Measurements from ENCODE around the gene DCXR. TPM values are rescaled to one million over a fixed set of nuclear protein-coding genes. Genes with fewer than 3 reads are reported as not detected.

DCXR gene
- total RNA-seq, 1 experiment from 2014 or later = 92.7 TPM

DNA sequence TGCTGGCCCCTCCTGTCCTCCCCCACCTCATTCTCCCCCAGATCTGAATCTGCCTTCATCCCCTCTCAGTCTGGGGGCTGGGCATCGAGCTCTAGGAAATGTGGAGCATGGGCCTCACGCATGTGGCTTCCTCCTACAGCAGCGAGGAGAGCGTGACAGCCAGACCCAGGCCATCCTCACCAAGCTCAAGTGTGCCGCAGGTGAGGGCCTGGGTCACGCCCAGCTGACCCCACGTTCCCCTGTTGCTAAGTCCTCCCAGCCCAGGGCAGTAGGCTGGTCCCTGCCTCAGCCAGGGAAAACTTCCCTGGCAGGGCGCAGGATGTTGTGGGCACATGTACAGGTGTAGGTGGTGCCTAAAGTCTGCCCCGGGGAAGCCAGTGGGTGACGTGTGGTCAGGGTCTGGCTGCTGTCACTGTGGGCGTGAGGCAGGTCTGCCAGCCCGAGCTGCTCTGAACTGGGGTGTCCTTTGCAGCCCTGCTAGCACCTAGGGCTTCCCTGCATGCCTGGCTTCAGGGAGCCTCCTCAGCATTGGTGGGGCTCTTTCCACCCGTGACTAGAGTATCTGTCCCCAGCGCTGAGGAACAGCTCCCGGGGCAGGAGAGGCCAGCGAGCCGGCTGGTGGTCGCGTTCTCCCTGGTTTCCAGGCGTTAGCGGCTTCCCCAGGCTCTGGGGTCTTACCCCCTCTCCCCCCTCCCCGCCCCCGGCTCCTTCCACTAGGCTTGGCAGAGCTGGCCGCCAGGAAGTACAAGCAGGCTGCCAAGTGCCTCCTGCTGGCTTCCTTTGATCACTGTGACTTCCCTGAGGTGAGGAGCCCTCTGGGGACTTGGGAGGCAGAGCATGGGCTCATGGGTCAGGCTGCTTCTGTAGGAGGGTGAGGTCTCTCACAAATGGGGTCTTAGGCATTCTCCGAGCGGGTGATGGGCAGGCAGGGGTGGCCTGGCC, 17.8 kb upstream of the DCXR start:
- DNase-seq (ENCODE audit: low read depth) = peak; percentile 9

DNA sequence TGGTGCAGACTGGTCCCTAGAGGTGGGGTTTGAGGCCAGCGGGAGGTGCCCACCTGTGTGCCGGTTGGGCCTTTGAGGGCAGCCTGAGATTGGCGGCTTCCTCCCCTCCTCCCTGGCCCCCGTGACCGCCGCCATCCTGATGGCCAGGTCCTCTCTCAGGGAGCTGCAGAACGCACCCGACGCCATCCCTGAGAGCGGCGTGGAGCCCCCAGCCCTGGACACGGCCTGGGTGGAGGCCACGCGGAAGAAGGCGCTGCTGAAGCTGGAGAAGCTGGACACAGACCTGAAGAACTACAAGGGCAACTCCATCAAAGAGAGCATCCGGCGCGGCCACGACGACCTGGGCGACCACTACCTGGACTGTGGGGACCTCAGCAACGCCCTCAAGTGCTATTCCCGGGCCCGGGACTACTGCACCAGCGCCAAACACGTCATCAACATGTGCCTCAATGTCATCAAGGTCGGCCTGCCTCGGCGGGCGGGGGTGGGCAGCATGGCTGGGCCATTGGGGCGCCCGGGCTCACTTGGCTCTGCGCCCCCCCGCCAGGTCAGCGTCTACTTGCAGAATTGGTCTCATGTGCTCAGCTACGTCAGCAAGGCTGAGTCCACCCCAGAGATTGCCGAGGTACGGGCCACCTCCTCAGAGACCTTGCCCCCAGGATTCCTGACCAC, 17.0 kb upstream of the DCXR start:
- peak; percentile 10 for DNase-seq (ENCODE audit: low read depth)

DNA sequence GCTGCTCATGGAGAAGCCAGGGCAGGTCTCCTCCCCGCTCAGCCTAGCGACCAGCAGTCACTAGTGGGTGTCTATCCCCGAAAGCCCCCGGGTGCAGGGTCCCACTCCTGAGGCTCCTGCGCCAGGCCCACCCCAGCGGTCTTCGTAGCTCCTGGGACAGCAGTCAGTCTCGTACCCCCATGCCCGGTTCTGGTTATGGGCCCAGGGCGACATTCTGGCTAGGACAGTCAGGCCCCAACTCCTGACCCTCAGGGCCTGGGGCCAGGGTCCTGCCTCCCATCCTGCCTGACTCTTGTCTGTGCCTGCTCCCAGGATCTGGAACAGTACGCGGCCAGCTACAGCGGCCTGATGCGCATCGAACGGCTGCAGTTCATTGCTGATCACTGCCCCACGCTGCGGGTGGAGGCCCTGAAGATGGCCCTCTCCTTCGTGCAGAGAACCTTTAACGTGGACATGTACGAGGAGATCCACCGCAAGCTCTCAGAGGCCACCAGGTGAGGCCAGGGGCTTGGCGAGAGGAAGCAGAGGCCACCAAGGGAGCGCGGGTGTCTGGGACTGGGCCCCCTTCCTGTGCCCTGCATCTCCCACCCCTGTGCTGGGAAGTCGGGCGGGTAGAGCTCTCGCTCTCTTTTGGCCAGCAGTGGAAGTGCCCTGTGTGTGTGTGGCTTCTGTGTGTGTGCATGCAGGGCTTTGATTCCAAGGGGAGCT, 16.2 kb upstream of the DCXR start:
- peak; percentile 6 for DNase-seq (ENCODE audit: low read depth)

DNA sequence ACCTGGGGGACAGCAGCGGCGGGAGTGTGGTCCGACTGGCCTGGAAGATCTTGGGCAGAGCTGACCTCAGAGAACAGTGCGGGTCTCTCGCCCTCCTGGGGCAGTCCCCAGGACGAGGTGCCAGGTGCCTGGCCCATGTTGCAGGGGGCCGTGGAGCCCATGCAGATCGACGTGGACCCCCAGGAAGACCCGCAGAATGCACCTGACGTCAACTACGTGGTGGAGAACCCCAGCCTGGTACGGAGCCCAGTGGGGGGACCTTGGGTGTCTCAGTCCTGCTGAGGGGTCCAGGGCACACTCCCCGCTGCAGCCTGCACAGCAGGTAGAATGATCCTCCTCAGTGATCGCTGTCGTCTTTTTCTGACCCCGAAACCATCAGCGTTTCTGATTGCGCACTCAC, 15.6 kb upstream of the DCXR start:
- DNase-seq (ENCODE audit: low read depth) = no peak

DNA sequence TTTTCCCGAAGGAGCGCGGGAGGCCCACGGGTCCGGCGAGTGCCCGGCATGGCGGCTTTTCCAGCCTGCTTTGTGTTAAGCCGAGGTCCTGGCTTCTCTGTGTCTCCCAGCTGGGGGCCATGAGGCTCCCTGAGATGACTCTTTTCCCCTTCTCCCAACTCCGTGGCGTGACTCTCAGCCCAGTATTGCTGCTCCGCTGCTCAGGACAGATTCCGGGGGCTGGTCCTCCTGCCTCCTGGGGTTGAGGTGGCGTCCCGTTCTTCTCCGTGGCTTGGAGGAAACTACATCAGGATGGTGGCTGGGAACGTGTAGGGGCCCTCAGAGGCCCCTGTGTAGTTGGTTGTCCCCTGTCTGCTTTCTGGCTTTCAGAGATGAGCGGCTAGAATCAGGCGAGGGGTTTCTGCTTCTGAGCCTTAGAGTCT, 15.2 kb upstream of the DCXR start:
- peak; percentile 6 for DNase-seq (ENCODE audit: low read depth)

DNA sequence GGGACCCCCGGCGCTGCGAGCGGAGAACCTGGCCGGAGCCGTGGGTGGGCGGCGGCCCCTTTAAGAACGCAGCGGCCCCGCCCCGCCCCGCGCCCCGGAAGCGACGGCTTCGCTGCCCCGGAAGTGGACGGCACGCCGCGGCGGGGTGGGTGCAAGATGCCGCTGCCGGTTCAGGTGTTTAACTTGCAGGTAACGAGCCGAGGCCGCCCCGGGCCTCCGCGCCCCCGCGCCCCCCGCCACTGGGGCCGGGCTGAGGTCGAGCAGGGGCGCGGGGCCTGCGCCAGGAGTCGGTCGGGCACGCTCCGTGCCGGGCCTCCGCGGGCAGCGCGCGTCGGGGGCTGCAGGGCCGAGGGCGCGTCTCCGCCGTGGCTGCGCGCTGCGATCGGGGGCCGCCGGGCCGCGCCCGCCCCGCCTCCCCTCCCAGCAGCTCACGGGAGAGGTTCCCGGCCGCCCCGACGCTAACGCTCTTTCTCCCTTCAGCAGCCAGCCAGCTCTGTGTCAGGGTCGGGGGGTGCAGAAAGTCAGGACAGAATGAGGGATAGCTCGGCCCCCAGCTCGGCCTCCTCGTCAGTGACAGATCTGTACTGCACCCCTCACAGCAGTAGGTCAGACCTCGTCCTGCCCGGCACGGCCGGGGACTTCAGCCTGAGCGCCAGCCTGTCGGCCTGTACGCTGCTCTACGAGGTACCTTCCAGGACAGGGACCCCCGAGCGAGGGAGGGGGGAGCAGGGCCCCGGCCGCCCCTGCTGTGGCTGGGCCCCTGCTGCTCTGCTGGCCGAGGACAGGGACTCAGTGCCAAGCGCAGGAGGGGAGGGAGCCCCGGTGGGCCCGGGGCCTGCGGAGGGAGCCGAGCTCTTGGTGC, 14.5 kb upstream of the DCXR start, which contains the start of the genes GPS1 and RFNG:
GPS1 (plus strand) TSS at position 123 of the 862 bp plus-strand sequence; CDS start at position 157, 34 bp downstream.
RFNG (minus strand) TSS at position 36 of the 862 bp plus-strand sequence. CDS start 45 bp downstream, outside the sequence.
- peak; percentile 82 for DNase-seq (ENCODE audit: low read depth)

DNA sequence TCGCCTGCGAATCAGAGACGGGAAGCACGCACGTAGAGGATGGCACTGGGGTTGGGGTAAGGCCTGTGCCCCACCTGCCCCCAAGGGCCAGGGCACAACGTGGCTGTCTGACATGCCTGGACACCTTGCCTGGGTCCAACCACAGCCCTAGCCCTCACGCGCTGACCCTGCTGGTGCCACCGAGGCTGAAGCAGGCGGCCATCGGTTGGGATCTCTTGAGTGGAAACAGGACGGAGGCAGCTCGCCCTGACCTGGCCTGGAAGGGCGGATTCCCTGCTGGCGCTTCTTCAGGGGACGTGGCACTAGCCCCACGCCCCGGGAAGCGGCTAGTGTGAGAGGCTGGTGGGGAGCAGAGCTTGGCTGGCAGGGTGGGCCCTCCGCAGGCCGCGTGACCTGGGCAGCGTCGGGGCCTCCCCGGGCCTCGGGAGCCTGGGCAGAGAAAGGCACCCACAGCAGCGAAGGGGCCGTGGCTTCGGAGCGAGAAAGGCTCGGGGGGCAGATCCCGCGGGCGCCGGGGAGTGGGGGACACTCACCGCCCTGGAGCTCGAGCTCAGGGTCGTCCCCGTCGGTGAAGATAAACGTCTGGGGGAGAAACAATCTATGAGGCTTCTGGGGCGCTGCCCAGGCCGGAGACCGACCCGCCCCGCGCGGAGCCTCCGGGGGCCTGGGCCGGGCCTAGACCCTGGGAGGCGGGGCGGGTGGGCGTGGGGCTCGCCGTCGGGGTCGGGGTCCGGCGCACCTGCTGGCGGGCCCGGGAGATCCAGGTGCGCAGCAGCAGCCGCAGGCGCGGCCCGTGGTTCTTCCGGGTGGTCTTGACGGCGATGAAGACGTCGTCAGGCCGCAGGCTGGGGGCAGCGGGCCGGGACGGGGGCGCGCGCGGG, 13.5 kb upstream of the DCXR start:
- DNase-seq (ENCODE audit: low read depth) = peak; percentile 9

DNA sequence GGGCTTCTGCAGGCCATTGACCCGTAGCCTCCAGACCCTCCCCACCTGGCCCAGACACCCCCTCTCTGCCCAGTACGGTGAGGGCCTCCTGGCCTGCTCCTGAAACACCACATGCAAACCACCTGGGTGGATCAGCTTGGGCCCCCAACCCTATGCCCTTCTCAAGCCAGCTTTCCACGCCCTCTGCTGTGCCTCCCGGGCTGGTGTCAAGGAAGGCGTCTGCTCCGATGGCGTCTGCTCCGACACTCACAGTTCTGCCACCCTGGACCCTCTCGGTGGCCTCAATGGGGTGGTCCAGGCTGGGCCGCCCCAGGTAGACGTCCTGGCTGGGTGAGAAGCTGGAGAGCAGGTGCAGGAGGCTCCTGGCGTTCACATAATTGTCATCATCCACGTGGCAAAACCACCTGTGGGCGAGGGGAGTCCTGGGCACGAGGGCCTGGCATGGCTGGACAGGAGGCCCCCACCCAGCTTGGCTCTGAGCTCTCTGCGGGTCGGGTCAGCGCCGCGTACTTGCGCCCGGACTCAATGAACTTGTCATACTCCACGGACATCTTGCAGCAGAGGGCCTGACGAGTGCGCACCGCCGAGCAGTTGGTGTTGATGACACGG, 12.8 kb upstream of the DCXR start:
- DNase-seq (ENCODE audit: low read depth) = peak; percentile 2

DNA sequence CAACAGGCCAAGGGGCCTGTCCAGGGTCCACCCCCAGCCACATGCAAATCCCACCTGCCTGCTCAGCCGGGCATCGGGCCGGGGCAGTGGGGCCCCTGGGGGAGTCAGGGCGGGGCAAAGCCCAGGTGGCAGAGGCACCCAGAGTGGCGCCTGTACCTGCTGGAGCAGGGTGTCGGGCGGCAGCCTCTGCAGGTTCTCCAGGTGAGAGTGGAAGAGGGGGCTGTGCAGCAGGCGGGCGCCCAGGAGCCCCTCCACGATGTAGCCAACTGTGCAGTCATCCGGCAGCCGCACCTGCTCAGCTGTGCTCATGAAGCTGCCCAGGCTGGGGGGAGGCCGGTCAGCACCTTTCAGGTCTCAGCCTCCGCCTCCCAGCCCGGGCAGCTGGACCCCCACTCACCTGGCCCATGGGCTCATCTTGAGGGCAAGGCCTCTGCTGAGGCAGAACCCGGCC, 12.0 kb upstream of the DCXR start:
- DNase-seq (ENCODE audit: low read depth) = no peak

DNA sequence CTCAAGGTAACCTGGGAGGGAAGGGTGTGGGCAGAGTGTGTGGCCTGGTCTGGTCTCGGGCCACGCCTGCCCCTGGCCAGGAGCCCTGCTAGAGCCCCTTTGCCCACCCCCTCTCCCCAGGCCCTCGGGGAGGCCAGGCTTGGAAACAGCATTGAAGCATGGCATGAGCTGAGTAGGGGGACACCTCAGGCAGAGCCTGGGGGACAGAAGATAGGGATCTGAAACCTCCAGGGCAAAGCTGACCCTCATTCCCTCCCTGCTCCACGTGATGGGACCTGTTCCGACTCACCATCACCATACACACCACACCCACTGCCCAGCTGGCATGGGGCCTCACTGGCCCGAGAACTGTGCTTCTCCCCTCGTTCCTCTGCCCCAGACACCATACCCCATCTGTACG, 11.6 kb upstream of the DCXR start:
- DNase-seq (ENCODE audit: low read depth) = peak; percentile 1

DNA sequence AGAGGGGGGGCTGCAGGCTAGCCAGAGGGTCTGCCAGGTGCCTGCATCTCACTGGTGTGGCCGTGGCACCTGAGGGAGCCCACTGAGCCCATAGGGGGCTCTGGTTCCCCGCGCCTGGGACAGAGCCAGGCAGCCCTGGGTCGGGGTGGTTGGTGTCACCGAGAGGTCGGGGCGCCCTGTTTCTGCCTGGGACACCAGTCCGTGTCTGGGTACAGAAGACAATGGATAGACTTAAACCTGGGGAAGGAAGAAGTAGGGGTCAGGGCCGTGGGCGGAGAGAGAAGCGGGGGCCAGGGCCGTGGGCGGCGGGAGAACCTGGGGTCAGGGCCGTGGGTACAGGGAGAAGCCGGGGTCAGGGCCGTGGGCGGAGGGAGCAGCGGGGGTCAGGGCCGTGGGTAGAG, 11.1 kb upstream of the DCXR start:
- DNase-seq (ENCODE audit: low read depth) = no peak

DNA sequence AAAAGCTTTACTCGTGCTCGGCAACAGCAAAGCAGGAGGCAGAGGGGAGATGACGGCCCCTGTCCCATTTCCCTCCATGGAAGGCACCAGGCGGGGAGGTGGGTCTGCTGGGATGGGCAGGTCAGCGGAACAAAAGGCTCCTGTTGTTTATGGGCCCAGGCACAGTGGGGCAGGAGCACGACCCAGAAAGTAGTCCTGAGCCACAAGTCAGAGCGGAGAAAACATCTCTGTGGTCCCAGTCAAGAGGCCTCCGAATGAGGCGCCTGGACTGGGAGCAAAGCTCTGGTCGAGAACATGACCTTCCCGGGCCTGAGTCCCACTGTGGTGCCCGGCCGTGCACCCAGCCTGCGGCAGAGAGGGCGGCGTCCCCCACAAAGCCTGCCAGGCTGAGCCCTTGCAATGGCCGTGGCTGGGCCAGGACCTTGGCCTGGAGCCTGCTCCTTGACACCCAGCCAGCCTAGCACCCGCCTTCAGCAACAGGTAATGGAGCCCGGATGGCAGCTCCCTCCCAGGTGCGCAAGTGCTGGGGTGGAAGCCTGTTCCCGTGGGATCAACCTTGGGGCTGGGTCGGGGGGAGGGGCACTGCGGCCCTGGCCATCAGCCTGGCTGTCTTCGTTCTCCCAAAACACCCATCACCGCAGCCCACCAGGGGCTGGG, 10.5 kb upstream of the DCXR start:
- peak; percentile 2 for DNase-seq (ENCODE audit: low read depth)

DNA sequence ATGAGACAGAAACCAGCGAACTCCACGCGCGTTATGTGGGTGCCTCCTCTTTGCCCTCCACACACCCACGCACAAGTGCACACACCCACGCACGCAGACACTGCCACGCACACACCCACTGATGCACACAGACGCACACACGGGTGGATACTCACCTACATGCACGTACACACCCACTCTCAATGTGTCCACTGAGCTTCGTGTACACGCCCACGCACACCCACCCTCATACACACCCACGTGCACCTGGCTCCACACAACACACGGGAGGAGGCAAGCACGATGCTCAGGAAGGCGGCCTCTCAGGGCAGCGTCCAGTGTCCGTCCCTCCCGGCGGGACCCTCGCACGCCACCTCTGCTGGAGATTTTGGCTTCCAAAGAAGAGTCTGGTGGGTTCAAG, 9.9 kb upstream of the DCXR start:
- no peak for DNase-seq (ENCODE audit: low read depth)

DNA sequence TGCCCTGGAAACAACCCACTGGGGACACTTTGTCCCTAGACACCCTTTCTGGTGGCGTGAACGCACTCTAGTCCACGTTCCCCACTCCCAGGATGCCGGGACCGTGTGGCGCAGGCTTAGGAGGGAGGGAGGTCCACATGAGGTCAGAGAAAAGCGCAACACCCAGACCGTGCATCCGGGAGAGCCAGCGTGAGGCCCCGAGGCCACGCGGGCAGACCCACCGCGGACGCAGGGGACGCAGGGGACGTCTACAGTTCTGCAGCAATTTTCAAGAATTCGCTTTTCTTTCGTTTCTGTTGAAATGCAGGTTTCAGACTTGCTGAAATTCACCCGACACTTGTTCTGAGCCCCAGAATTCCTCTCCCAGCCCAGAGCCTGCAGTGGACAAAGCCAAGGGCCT, 9.4 kb upstream of the DCXR start:
- no peak for DNase-seq (ENCODE audit: low read depth)

DNA sequence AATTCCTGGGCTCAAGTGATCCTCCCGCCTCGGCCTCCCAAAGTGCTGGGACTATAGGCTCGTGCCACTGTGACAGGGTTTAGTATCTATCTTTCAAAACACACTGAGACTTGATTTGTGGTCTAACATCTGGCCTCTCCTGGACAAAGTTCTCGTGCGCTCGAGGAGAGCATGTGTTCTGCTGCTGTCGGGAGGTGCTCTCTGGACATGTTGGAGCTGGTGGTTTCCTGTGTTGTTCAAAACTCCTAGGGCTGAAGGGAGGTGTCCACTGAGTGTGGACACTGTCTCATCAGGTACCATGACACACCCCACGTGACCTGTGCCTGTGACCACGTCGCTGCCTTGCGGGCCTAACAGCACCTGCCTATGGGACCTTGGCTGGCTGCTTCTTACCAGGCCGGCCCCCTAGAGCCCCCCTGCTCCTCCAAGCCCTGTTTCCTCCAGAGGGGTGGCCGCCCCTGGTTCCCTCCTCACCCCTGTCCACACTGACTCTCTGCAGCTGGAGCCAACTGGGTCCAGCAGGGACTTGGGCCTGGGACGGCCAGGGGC, 8.5 kb upstream of the DCXR start:
- no peak for DNase-seq (ENCODE audit: low read depth)

DNA sequence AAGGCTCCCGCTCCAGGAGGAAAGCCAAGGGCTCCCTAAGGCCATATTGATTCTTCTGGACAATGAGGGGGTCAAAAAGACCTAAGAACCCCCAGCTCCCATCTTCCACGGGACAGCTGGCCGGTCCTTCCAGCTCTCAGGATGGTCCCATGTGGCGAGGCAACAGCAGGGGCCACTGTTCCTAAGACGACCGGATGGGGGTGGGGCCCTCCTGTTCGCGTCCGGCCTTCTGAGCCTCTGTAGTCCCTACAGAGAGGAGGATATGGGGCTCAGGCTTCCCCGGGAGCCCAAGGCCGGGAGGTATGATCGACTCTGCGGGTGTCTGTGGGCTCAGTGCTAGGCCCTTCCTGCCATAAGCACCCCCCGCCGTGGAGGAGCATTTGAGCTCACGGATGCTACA, 6.0 kb upstream of the DCXR start:
- no peak for DNase-seq (ENCODE audit: low read depth)

DNA sequence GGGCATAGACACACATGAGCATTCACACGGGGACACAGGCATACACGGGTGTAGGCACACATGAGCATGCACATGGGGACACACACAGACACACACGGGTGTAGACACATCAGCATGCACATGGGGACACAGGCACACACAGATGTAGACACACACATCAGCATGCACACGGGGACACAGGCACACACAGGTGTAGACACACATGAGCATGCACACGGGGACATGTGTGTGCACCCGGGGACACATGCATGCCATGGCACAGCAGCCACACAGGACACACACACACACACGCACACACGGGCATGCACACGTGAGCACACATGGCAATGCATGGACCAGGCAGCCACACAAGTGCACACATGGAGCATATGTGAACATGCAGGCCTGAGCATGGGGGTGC, 5.2 kb upstream of the DCXR start:
- no peak for DNase-seq (ENCODE audit: low read depth)

DNA sequence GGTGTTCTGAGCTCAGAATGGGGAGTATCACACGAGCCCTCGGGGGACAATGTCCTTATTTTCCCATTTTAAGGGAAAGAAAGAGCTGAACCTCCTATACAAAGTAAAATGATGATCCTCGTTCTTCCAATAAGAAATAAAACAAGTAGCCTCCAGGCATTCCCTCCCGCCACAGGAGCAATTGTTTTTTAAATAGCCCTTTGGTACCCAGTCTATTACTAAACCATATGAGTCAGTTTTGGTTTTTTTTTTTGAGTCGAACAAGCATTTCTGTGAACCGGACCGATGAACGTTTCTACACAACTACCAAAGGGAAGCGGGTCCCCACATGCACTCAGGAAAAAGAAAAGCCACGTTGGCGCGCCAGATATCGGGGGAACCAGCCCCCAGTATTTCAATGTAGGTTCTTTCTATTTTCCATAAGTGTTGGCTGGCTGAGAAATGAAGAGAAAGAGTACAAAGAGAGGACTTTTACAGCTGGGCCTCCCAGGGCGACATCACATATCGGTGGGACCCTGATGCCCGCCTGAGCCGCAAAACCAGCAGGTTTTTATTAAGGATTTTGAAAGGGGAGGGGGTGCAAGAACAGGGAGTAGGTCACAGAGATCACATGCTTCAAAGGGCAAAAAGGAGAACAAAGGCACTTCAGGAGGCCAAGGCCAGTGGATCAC, 3.8 kb upstream of the DCXR start:
- no peak for DNase-seq (ENCODE audit: low read depth)

Measured in Daoy (cell line).